ENCODE data around the gene DNAJA4. TPM values are rescaled to one million over a fixed set of nuclear protein-coding genes. Genes with fewer than 3 reads are reported as not detected.

The DNAJA4 gene
- total and polyA plus RNA-seq, 2 of the 8 experiments (the other 6 are each of a cell fraction or from before 2014, with no cell fraction given) = 3.6 to 6.2 TPM

- Histone ChIP-seq H3K79me1 (ENCODE audit: low read depth, low read length) (no peaks in the 10 kb centered on the region), H3K23ac (ENCODE audit: insufficient read length) (no peak overlapping the region), H4K8ac (ENCODE audit: extremely low read depth, insufficient read depth, low read length) (no peak overlapping the region), H3K27ac (ENCODE audit: low read depth, low read length) (no peak overlapping the region), H3K4ac (replicated peaks; ENCODE audit: insufficient read length, low read depth, low read length) (no peak overlapping the region), H2BK120ac (replicated peaks; ENCODE audit: low read depth, low read length) (no peak overlapping the region), H2BK20ac (ENCODE audit: low read length) (no peak overlapping the region), H2AFZ (ENCODE audit: low read length) (no peak overlapping the region), H3K9me3 (ENCODE audit: insufficient read depth in 2 of 2, low read depth in 1 of 2, low read length in 1 of 2) (no peaks in the 10 kb centered on the region), H2BK12ac (ENCODE audit: low read depth, low read length) (no peak overlapping the region), H3K14ac (ENCODE audit: insufficient read length) (no peak overlapping the region), H4K20me1 (replicated peaks in 1 of 2; ENCODE audit: control insufficient read depth in 1 of 2, insufficient read depth in 2 of 2, low read length in 2 of 2) (no peaks in the 10 kb centered on the region), H3K18ac (ENCODE audit: extremely low read depth, low read length) (no peak overlapping the region), H4K91ac (replicated peaks; ENCODE audit: insufficient read length, low read length) (no peak overlapping the region), H2BK5ac (ENCODE audit: low read depth, low read length) (no peak overlapping the region), H3K79me2 (ENCODE audit: control insufficient read depth in 1 of 2, insufficient read depth in 2 of 2, low read length in 2 of 2) (no peaks in the 10 kb centered on the region), H3K4me3 (ENCODE audit: extremely low read depth in 1 of 4, insufficient read depth in 2 of 4, low read depth in 3 of 4, low read length in 4 of 4) (no peak overlapping the region), H3K56ac (replicated peaks; ENCODE audit: insufficient read length, low read depth, low read length) (no peak overlapping the region), H4K5ac (ENCODE audit: insufficient read length, low read depth, low read length) (no peak overlapping the region), H3K36me3 (ENCODE audit: control insufficient read depth in 2 of 4, insufficient read depth in 4 of 4, low read length in 3 of 4) (no peaks in the 10 kb centered on the region; a peak in 1 of 8 replicates), H3K27me3 (replicated peaks in 1 of 4; ENCODE audit: control insufficient read depth in 3 of 4, extremely low read depth in 1 of 4, insufficient read depth in 3 of 4, low read length in 3 of 4) (no peaks in the 10 kb centered on the region), H3K4me2 (ENCODE audit: insufficient read depth in 1 of 2, low read depth in 2 of 2, low read length in 2 of 2) (no peak overlapping the region), H2AK5ac (ENCODE audit: low read depth, low read length) (no peak overlapping the region), H3K9ac (replicated peaks in 1 of 4; ENCODE audit: extremely low read depth in 1 of 4, low read depth in 3 of 4, low read length in 3 of 4) (no peak overlapping the region), H3K4me1 (replicated peaks in 1 of 4; ENCODE audit: control insufficient read depth in 3 of 4, insufficient read depth in 4 of 4, low read length in 3 of 4) (no peaks in the 10 kb centered on the region), H2BK15ac (ENCODE audit: low read length) (no peak overlapping the region), H3K23me2 (ENCODE audit: low read depth, low read length) (no peaks in the 10 kb centered on the region)
- no peak for DNase-seq (ENCODE audit: low read depth in 1 of 2, low spot score in 2 of 2)
- POLR2A ChIA-PET (ENCODE audit: partially characterized antibody) = interaction anchor here (1.3 kb wide), 1 partner anchor 9 kb away, joined by 3 read pairs; no protein-coding TSS in a partner anchor
- TF ChIP-seq EZH2 (IDR thresholded peaks at IDR 0.05; ENCODE audit: low read depth, low read length, severe bottlenecking) (no peak), SRF (IDR thresholded peaks at IDR 0.05; ENCODE audit: low read depth, low read length) (no peak), TAF7 (optimal IDR thresholded peaks at IDR 0.05; ENCODE audit: borderline replicate concordance, low read depth, low read length) (no peak), SP1 (IDR thresholded peaks at IDR 0.05; ENCODE audit: low read depth, low read length) (no peak), KDM5A (IDR thresholded peaks at IDR 0.05; ENCODE audit: low read length) (no peak), CHD2 (IDR thresholded peaks at IDR 0.05; ENCODE audit: low read length) (no peak), CBX5 (IDR thresholded peaks at IDR 0.05; ENCODE audit: low read depth, low read length) (no peak), POLR2AphosphoS5 (IDR thresholded peaks at IDR 0.05; ENCODE audit: low read depth, low read length) (no peak)
- CTCF ChIA-PET (ENCODE audit: partially characterized antibody) = interaction anchor here (1.3 to 2.0 kb wide), 4 partner anchors 16 to 224 kb away, joined by 4 to 8 read pairs (median 6); no protein-coding TSS in a partner anchor
- WGBS, 2 experiments (ENCODE audit: extremely low coverage in 1 of 2, insufficient coverage in 1 of 2, insufficient read length in 1 of 2, insufficient replicate concordance in 2 of 2, low coverage in 1 of 2, low lambda C conversion rate in 2 of 2, missing lambda C conversion rate in 1 of 2) = 95% methylated on average over 2 of the region's 2 CpGs; no CpG with 5 or more reads in 1 of the 2 experiments
- FAIRE-seq = no peak
Measured at GRCh38 chr15:78224023-78224411, 40.3 kb upstream of the DNAJA4 start.
